ENCODE results near the gene NPY2R. TPM values are rescaled to one million over a fixed set of nuclear protein-coding genes. Genes with fewer than 3 reads are reported as not detected.

The NPY2R gene
- total RNA-seq = 1 to 10 TPM; 1.6 to 6.5 TPM

- Histone ChIP-seq H3K27me3 (replicated peaks; ENCODE audit: insufficient read depth) (no peaks in the 10 kb centered on the region), H3K4me1 (ENCODE audit: control insufficient read depth in 1 of 2, low read depth in 2 of 2) (peaks cover 5 to 18% of the 10 kb centered on the region in 2 donors), H3K27ac (no peak within 1 kb of the TSS), H3K36me3 (no peaks in the 10 kb centered on the region), H3K9me3 (no peaks in the 10 kb centered on the region), H3K4me3 (peak within 1 kb of the TSS; percentile 68)
- no peak for DNase-seq (ENCODE audit: low spot score)
- no peak for ATAC-seq (ENCODE audit: insufficient number of reproducible peaks, low FRiP score, low read depth)
- no peak for TF ChIP-seq CTCF (IDR thresholded peaks at IDR 0.05)
Measured at GRCh38 chr4:155208258-155209054, at the start of gene NPY2R. Gene NPY2R (plus strand): TSS chr4:155208636. CDS start chr4:155213940, 5,304 bp downstream.

- no peak overlapping the region for H3K27ac ChIP-seq
- H3K4me1 ChIP-seq (ENCODE audit: control insufficient read depth in 1 of 2, low read depth in 2 of 2) = no peaks in the 10 kb centered on the region
- ATAC-seq (ENCODE audit: insufficient number of reproducible peaks, low FRiP score, low read depth) (no peak), DNase-seq (ENCODE audit: low spot score) (no peak)
- H3K27me3 ChIP-seq (replicated peaks; ENCODE audit: insufficient read depth) = no peaks in the 10 kb centered on the region
- H3K4me3 ChIP-seq = no peak overlapping the region
- no peaks in the 10 kb centered on the region for H3K9me3 ChIP-seq
- H3K36me3 ChIP-seq = no peaks in the 10 kb centered on the region
- TF ChIP-seq CTCF (IDR thresholded peaks at IDR 0.05) = no peak
Measured at GRCh38 chr4:155161357-155161756, 47.1 kb upstream of the NPY2R start.

GRCh38 chr4:155164718-155165117 is 43.7 kb upstream of the NPY2R start:
- Histone ChIP-seq H3K4me1 (ENCODE audit: control insufficient read depth in 1 of 2, low read depth in 2 of 2) (no peaks in the 10 kb centered on the region), H3K36me3 (no peaks in the 10 kb centered on the region), H3K9me3 (no peaks in the 10 kb centered on the region), H3K27me3 (replicated peaks; ENCODE audit: insufficient read depth) (no peaks in the 10 kb centered on the region), H3K4me3 (no peak overlapping the region), H3K27ac (no peak overlapping the region)
- DNase-seq (ENCODE audit: low spot score) (no peak), ATAC-seq (ENCODE audit: insufficient number of reproducible peaks, low FRiP score, low read depth) (no peak)
- no peak for TF ChIP-seq CTCF (IDR thresholded peaks at IDR 0.05)

GRCh38 chr4:155170569-155170968 is 37.9 kb upstream of the NPY2R start:
- no peaks in the 10 kb centered on the region for H3K4me1 ChIP-seq (ENCODE audit: control insufficient read depth in 1 of 2, low read depth in 2 of 2)
- H3K4me3 ChIP-seq = no peak overlapping the region
- DNase-seq (ENCODE audit: low spot score) (no peak), ATAC-seq (ENCODE audit: insufficient number of reproducible peaks, low FRiP score, low read depth) (no peak)
- H3K27ac ChIP-seq = no peak overlapping the region
- no peaks in the 10 kb centered on the region for H3K27me3 ChIP-seq (replicated peaks; ENCODE audit: insufficient read depth)
- no peaks in the 10 kb centered on the region for H3K9me3 ChIP-seq
- H3K36me3 ChIP-seq = no peaks in the 10 kb centered on the region
- no peak for TF ChIP-seq CTCF (IDR thresholded peaks at IDR 0.05)

- no peaks in the 10 kb centered on the region for H3K36me3 ChIP-seq
- DNase-seq (ENCODE audit: low spot score) (no peak), ATAC-seq (ENCODE audit: insufficient number of reproducible peaks, low FRiP score, low read depth) (no peak)
- no peak for TF ChIP-seq CTCF (IDR thresholded peaks at IDR 0.05)
- no peak overlapping the region for H3K27ac ChIP-seq
- no peaks in the 10 kb centered on the region for H3K9me3 ChIP-seq
- H3K4me3 ChIP-seq = no peak overlapping the region
- H3K4me1 ChIP-seq (ENCODE audit: control insufficient read depth in 1 of 2, low read depth in 2 of 2) = no peaks in the 10 kb centered on the region
- no peaks in the 10 kb centered on the region for H3K27me3 ChIP-seq (replicated peaks; ENCODE audit: insufficient read depth)
Measured at GRCh38 chr4:155173371-155173770, 35.1 kb upstream of the NPY2R start.

Data from thoracic aorta (tissue), 2 donors.